ENCODE data around the gene PRPF6. TPM values are rescaled to one million over a fixed set of nuclear protein-coding genes. Genes with fewer than 3 reads are reported as not detected.
A peak's percentile ranks its signal among the peaks of the same experiment; 100 is the strongest.

Gene PRPF6
- total and polyA plus RNA-seq, 2 of the 13 experiments (the other 11 are each of a cell fraction or from before 2014, with no cell fraction given), result 63.7 to 101 TPM

DNA sequence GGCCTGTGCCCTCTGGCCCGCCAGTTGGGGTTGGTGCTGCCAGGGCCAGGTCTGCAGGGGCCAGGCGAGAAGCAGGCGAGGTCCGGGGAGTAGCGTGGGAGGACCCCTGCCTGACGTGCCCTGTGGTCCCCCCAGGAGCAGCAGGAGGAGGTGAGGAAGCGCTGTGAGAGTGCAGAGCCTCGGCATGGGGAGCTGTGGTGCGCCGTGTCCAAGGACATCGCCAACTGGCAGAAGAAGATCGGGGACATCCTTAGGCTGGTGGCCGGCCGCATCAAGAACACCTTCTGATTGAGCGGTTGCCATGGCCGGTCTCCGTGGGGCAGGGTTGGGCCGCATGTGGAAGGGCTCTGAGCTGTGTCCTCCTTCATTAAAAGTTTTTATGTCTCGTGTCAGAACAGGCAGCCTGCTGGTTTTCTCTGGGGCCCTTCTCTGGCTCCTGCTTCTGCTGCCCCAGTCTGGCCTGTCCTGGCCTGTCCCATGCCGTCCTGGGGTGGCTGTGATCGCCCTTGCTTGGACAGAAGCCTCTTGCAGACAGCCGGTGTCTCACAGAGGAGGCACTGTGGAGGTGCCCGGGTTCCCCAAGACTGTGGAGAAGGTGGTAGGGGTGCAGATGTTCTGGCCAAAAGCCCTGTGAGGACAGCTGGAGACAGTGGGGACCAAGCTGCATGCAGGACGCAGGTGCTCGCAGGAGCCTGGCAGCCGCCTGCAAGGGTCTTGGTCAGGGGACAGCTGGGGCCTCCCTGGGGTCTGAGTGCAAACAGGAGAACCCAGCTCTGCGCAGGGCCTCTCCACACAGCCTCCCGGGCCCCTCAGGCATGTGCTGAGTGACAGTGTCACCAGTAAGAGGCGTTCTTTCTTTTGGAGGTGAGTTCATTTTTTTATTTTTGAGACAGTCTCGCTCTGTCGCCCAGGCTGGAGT is 52.0 kb downstream of the PRPF6 start:
- Histone ChIP-seq H3K4me1 (ENCODE audit: insufficient read depth, low read length) (peaks cover 33% of the 10 kb centered on the region), H4K20me1 (ENCODE audit: insufficient read depth, low read length) (no peaks in the 10 kb centered on the region), H3K9ac (ENCODE audit: insufficient read depth, low read depth, low read length) (no peak overlapping the region), H3K27me3 (ENCODE audit: control insufficient read depth in 1 of 2, insufficient read depth in 2 of 2, low read length in 2 of 2) (no peaks in the 10 kb centered on the region), H3K36me3 (replicated peaks in 1 of 2; ENCODE audit: control insufficient read depth in 1 of 2, insufficient read depth in 2 of 2, low read length in 2 of 2) (peaks cover 40 to 56% of the 10 kb centered on the region in 2 experiments), H3K9me3 (ENCODE audit: low read length) (no peaks in the 10 kb centered on the region), H3K79me2 (ENCODE audit: insufficient read depth, low read length) (peaks cover 18% of the 10 kb centered on the region), H2AFZ (ENCODE audit: low read length) (no peak overlapping the region), H3K27ac (ENCODE audit: extremely low read length, insufficient read depth, low read length) (no peak overlapping the region), H3K4me3 (replicated peaks in 1 of 3; ENCODE audit: insufficient read depth in 1 of 3, low read depth in 2 of 3, low read length in 3 of 3) (no peak overlapping the region), H3K4me2 (ENCODE audit: low read depth, low read length) (no peak overlapping the region)
- CTCF ChIA-PET (ENCODE audit: low intra/inter-chr PET ratio, low total read pairs), result no interaction called here
- no TSS peak for BruUV-seq (replicated peaks)
- no peak for FAIRE-seq
- POLR2A ChIA-PET, result interaction anchor here (0.9 to 2.3 kb wide), 4 partner anchors 8 to 52 kb away, joined by 3 to 19 read pairs (median 3); partner anchors contain the start of gene PRPF6
- TF ChIP-seq ZNF207 (IDR thresholded peaks at IDR 0.05; ENCODE audit: borderline replicate concordance) (no peak), PHF8 (CRISPR knock-in tag; IDR thresholded peaks at IDR 0.05) (0 out of 2 replicates have a peak, but pooled peaks have one; percentile 25), MTA1 (CRISPR knock-in tag; IDR thresholded peaks at IDR 0.05; ENCODE audit: borderline replicate concordance) (0 out of 2 replicates have a peak, but pooled peaks have one; percentile 22), GABPB1 (CRISPR knock-in tag; IDR thresholded peaks at IDR 0.05) (peak; percentile 13; the same call in 1 of the 2 replicates), RBM22 (optimal IDR thresholded peaks at IDR 0.05; ENCODE audit: low read length) (peak; percentile 67), ZNF552 (CRISPR knock-in tag; IDR thresholded peaks at IDR 0.05; ENCODE audit: borderline replicate concordance) (no peak), AGO2 (optimal IDR thresholded peaks at IDR 0.05; ENCODE audit: low read depth, low read length) (peak; percentile 82), TSC22D2 (CRISPR knock-in tag; IDR thresholded peaks at IDR 0.05; ENCODE audit: borderline replicate concordance) (no peak), NRL (CRISPR knock-in tag; IDR thresholded peaks at IDR 0.05; ENCODE audit: borderline replicate concordance) (0 out of 2 replicates have a peak, but pooled peaks have one; percentile 25), ZNF230 (CRISPR knock-in tag; IDR thresholded peaks at IDR 0.05) (no peak), ZC3H4 (CRISPR knock-in tag; IDR thresholded peaks at IDR 0.05; ENCODE audit: borderline replicate concordance) (no peak), ZNF674 (CRISPR knock-in tag; IDR thresholded peaks at IDR 0.05; ENCODE audit: low read depth) (no peak)
- TF ChIP-seq, protein P1, sequence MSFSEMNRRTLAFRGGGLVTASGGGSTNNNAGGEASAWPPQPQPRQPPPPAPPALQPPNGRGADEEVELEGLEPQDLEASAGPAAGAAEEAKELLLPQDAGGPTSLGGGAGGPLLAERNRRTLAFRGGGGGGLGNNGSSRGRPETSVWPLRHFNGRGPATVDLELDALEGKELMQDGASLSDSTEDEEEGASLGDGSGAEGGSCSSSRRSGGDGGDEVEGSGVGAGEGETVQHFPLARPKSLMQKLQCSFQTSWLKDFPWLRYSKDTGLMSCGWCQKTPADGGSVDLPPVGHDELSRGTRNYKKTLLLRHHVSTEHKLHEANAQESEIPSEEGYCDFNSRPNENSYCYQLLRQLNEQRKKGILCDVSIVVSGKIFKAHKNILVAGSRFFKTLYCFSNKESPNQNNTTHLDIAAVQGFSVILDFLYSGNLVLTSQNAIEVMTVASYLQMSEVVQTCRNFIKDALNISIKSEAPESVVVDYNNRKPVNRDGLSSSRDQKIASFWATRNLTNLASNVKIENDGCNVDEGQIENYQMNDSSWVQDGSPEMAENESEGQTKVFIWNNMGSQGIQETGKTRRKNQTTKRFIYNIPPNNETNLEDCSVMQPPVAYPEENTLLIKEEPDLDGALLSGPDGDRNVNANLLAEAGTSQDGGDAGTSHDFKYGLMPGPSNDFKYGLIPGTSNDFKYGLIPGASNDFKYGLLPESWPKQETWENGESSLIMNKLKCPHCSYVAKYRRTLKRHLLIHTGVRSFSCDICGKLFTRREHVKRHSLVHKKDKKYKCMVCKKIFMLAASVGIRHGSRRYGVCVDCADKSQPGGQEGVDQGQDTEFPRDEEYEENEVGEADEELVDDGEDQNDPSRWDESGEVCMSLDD (CRISPR knock-in tag; IDR thresholded peaks at IDR 0.05; ENCODE audit: borderline replicate concordance), result no peak
- TF ChIP-seq, protein P2, sequence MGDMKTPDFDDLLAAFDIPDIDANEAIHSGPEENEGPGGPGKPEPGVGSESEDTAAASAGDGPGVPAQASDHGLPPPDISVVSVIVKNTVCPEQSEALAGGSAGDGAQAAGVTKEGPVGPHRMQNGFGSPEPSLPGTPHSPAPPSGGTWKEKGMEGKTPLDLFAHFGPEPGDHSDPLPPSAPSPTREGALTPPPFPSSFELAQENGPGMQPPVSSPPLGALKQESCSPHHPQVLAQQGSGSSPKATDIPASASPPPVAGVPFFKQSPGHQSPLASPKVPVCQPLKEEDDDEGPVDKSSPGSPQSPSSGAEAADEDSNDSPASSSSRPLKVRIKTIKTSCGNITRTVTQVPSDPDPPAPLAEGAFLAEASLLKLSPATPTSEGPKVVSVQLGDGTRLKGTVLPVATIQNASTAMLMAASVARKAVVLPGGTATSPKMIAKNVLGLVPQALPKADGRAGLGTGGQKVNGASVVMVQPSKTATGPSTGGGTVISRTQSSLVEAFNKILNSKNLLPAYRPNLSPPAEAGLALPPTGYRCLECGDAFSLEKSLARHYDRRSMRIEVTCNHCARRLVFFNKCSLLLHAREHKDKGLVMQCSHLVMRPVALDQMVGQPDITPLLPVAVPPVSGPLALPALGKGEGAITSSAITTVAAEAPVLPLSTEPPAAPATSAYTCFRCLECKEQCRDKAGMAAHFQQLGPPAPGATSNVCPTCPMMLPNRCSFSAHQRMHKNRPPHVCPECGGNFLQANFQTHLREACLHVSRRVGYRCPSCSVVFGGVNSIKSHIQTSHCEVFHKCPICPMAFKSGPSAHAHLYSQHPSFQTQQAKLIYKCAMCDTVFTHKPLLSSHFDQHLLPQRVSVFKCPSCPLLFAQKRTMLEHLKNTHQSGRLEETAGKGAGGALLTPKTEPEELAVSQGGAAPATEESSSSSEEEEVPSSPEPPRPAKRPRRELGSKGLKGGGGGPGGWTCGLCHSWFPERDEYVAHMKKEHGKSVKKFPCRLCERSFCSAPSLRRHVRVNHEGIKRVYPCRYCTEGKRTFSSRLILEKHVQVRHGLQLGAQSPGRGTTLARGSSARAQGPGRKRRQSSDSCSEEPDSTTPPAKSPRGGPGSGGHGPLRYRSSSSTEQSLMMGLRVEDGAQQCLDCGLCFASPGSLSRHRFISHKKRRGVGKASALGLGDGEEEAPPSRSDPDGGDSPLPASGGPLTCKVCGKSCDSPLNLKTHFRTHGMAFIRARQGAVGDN (CRISPR knock-in tag; IDR thresholded peaks at IDR 0.05), result peak; percentile 14; the same call in 1 of the 2 replicates
- 97% methylated on average over 31 of the region's 31 CpGs for WGBS (ENCODE audit: low lambda C conversion rate)
- no peak for DNase-seq (ENCODE audit: low spot score)
- no peak for ATAC-seq
- intact Hi-C loops (cut with micrococcal nuclease; ENCODE audit: unreplicated experiment), result no loop called here
- in situ Hi-C loops (cut with HindIII; ENCODE audit: extremely low pct_ligation_motif_present, low pct_unique_long_range_greater_than_20kb), result no loop called here

All from HepG2 (cell line).